GM12878 (cell line): ENCODE data around the gene PTPRC. TPM values are rescaled to one million over a fixed set of nuclear protein-coding genes. Genes with fewer than 3 reads are reported as not detected.
"Not testable (repeated sequence)": the region's sequence is repeated elsewhere in the genome, so short reads cannot be mapped to it uniquely, and the experiment has no call there.

Source experiments
- ATAC-seq: fragments of 200-7000 bp; cut with Tn5 transposase; 3 replicates; pipeline ENCODE4 v1.9.1; 2020; ENCODE audit warnings: mild to moderate bottlenecking, moderate library complexity
- BruUV-seq: library from RNA; stranded (reverse); fragments of 400-500 nt; replicated peaks from 2 replicates; lab custom pipeline; 2021; lab: Mats Ljungman, UMichigan
- CTCF ChIA-PET: fragments of 300-600 bp; sonication (Branson Sonifier 250); formaldehyde crosslinking; extraction: SDS; loops from one replicate; lab custom pipeline; 2021; ENCODE audit warnings: inconsistent platforms; lab: Yijun Ruan, JAX
- POLR2A ChIA-PET: fragments of 350-600 bp; formaldehyde crosslinking; extraction: SDS; loops from one replicate; lab custom pipeline; 2021; ENCODE audit warnings: inconsistent platforms; lab: Charles Lee
- RAD21 ChIA-PET: fragments of 300-600 bp; sonication (Branson Sonifier 250); formaldehyde crosslinking; loops from one replicate; lab custom pipeline; 2023; ENCODE audit warnings: antibody characterized with exemption; ENCODE audit not compliant: unreplicated experiment; lab: Charles Lee
- SMC1A ChIA-PET: fragments of 300-600 bp; sonication (Branson Sonifier 250); formaldehyde crosslinking; loops from one replicate; lab custom pipeline; 2023; ENCODE audit not compliant: unreplicated experiment, uncharacterized antibody; lab: Charles Lee
- DNase-seq: peaks from one replicate; pipeline ENCODE4 v3.0.0-alpha.2; 2011; ENCODE audit warnings: low read depth, low spot score
- FAIRE-seq: peaks from 3 replicates; lab custom pipeline; 2011; peaks lifted over from hg19 to GRCh38; lab: Jason Lieb, UNC
- H2AFZ ChIP-seq: 2 replicates; pipeline ENCODE4 v1.6.0; 2011; ENCODE audit warnings: low read depth, low read length, control low read depth; ENCODE audit not compliant: control insufficient read depth
- H3K27ac ChIP-seq: 2 replicates; pipeline ENCODE4 v1.5.1; 2011; ENCODE audit warnings: control low read depth; ENCODE audit not compliant: control insufficient read depth, insufficient read depth
- H3K27me3 ChIP-seq, 2 experiments: replicated peaks in 1 of 2; 2 replicates each; pipeline versions ENCODE4 v1.6.0 to v1.6.1; 2011; ENCODE audit warnings: low read length in 1 of 2; ENCODE audit not compliant: control insufficient read depth in 2 of 2, insufficient read depth in 2 of 2
- H3K36me3 ChIP-seq, 2 experiments: 2 replicates each; pipeline ENCODE4 v1.5.1; 2011; ENCODE audit warnings: low read length in 1 of 2; ENCODE audit not compliant: control insufficient read depth in 2 of 2, insufficient read depth in 2 of 2
- H3K4me1 ChIP-seq: 2 replicates; pipeline ENCODE4 v1.6.1; 2011; ENCODE audit warnings: mild to moderate bottlenecking, low read length, moderate library complexity, mixed read lengths; ENCODE audit not compliant: control insufficient read depth, insufficient read depth
- H3K4me2 ChIP-seq: 2 replicates; pipeline ENCODE4 v1.6.0; 2011; ENCODE audit warnings: control low read depth; ENCODE audit not compliant: control insufficient read depth, insufficient read depth
- H3K4me3 ChIP-seq: fragments of 200-600 bp; sonication (generic); 2 replicates; pipeline ENCODE4 v1.5.1; 2016
- H3K79me2 ChIP-seq: 2 replicates; pipeline ENCODE4 v1.6.0; 2011; ENCODE audit warnings: low read length; ENCODE audit not compliant: control insufficient read depth, insufficient read depth
- H3K9ac ChIP-seq: 2 replicates; pipeline ENCODE4 v1.8.0; 2011; ENCODE audit warnings: low read length, control low read depth, mixed read lengths; ENCODE audit not compliant: control insufficient read depth, insufficient read depth
- H3K9me3 ChIP-seq: replicated peaks from 3 replicates; pipeline ENCODE4 v1.5.1; 2011; ENCODE audit warnings: mild to moderate bottlenecking, low read length; ENCODE audit not compliant: control insufficient read depth, insufficient read depth
- H4K20me1 ChIP-seq: 2 replicates; pipeline ENCODE4 v1.6.0; 2011; ENCODE audit not compliant: control insufficient read depth, insufficient read depth
- GATAD2B ChIP-seq: fragments of 450-650 bp; conservative IDR thresholded peaks from 2 replicates; pipeline ENCODE4 v1.6.1; 2017; ENCODE audit warnings: low read depth, mild to moderate bottlenecking, moderate library complexity
- WGBS: methylation state at CpG from one replicate; pipeline ENCODE4 v1.1.6; 2016; ENCODE audit warnings: low lambda C conversion rate; ENCODE audit not compliant: insufficient replicate concordance, insufficient coverage; ENCODE audit errors: missing lambda C conversion rate; 5-methylcytosine and 5-hydroxymethylcytosine counted together
- in situ Hi-C: fragments of 300-500 bp; cut with MboI; formaldehyde crosslinking; loops from 9 replicates; pipeline ENCODE4 v1.14.3; 2018; ENCODE audit warnings: mixed read lengths
- intact Hi-C: fragments of 100-400 bp; cut with micrococcal nuclease; formaldehyde crosslinking; loops from one replicate; pipeline ENCODE4 v1.14.2; 2022; ENCODE audit not compliant: unreplicated experiment
- polyA plus RNA-seq, 11 experiments: library from polyadenylated mRNA; depleted of rRNA in 4 of 11; unstranded in 6 of 11; stranded (reverse) in 5 of 11; fragments of >200 nt; fragmentation: Nextera tagmentation in 4 of 11; fragmentation: Illumina TruSeq in 1 of 11; extraction: Ambion mirVana in 4 of 11; extraction: Trizol in 1 of 11; gene quantifications; 1 replicate in 1 of 11; 2 replicates in 10 of 11; pipeline versions ENCODE4 v1.2.1 to v1.2.3, GENCODE V29; 2011 to 2016; ENCODE audit warnings: inconsistent platforms in 2 of 11, missing spikeins in 2 of 11, low read depth in 1 of 11
- total RNA-seq, 4 experiments: library from RNA; depleted of rRNA in 3 of 4; stranded (reverse); fragments of >200 nt in 3 of 4; fragmentation: Illumina TruSeq in 1 of 4; extraction: Trizol in 1 of 4; gene quantifications; 2 replicates each; pipeline versions ENCODE4 v1.2.1 to v1.2.3, GENCODE V29; 2013 to 2021
- TF ChIP-seq, protein P1 (sequence below): IDR thresholded peaks from 2 replicates; pipeline ENCODE4 v1.6.1; 2012; ENCODE audit warnings: mild to moderate bottlenecking, low read depth, low read length

Gene PTPRC
- total and polyA plus RNA-seq, 10 of the 15 experiments (the other 5 are each of a cell fraction or from before 2014, with no cell fraction given): 72.9 to 221 (median 118) TPM

DNA sequence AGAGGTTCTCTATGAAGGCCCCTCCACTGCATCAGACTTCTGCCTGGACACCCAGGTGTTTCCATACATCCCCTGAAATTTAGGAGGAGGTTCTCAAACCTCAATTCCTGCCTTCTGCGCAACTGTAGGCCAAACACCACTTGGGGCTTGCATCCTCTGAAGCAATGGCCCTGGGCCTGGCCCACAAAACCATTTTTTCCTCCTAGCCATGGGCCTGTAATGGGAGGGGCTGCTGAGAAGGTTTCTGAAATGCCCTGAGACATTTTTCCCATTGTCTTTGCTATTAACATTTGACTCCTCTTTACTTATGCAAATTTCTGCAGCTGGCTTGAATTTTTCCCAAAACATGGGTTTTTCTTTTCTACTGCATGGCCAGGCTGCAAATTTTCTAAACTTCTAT is 37.9 kb upstream of the PTPRC start:
- H3K79me2 ChIP-seq: no peaks in the 10 kb centered on the region; the same call in 1 of the 2 replicates
- in situ Hi-C loops (no loop called here), intact Hi-C loops (no loop called here)
- peaks cover 11% of the 10 kb centered on the region for H3K9me3 ChIP-seq
- no peaks in the 10 kb centered on the region for H3K36me3 ChIP-seq
- no TSS peak for BruUV-seq
- ChIA-PET RAD21 (interaction anchor here (1.0 to 7.6 kb wide), 5 partner anchors 21 to 83 kb away, joined by 3 to 150 read pairs (median 44); partner anchors contain the start of gene PTPRC), SMC1A (interaction anchor here (0.6 to 7.8 kb wide), 10 partner anchors 8 to 949 kb away, joined by 3 to 90 read pairs (median 6); no protein-coding TSS in a partner anchor), POLR2A (interaction anchor here (1.4 to 4.9 kb wide), 3 partner anchors 20 to 81 kb away, joined by 4 to 38 read pairs (median 10); no protein-coding TSS in a partner anchor), CTCF (interaction anchor here (0.7 to 4.4 kb wide), 5 partner anchors 21 to 85 kb away, joined by 3 to 43 read pairs (median 3); no protein-coding TSS in a partner anchor)
- H2AFZ ChIP-seq: no peak overlapping the region
- no peak overlapping the region for H3K9ac ChIP-seq
- FAIRE-seq (no peak), DNase-seq (no peak), ATAC-seq (no peak)
- no peaks in the 10 kb centered on the region for H3K27me3 ChIP-seq
- H3K4me3 ChIP-seq: no peak overlapping the region
- no peak overlapping the region for H3K4me2 ChIP-seq
- TF ChIP-seq GATAD2B: no peak
- TF ChIP-seq, protein P1, sequence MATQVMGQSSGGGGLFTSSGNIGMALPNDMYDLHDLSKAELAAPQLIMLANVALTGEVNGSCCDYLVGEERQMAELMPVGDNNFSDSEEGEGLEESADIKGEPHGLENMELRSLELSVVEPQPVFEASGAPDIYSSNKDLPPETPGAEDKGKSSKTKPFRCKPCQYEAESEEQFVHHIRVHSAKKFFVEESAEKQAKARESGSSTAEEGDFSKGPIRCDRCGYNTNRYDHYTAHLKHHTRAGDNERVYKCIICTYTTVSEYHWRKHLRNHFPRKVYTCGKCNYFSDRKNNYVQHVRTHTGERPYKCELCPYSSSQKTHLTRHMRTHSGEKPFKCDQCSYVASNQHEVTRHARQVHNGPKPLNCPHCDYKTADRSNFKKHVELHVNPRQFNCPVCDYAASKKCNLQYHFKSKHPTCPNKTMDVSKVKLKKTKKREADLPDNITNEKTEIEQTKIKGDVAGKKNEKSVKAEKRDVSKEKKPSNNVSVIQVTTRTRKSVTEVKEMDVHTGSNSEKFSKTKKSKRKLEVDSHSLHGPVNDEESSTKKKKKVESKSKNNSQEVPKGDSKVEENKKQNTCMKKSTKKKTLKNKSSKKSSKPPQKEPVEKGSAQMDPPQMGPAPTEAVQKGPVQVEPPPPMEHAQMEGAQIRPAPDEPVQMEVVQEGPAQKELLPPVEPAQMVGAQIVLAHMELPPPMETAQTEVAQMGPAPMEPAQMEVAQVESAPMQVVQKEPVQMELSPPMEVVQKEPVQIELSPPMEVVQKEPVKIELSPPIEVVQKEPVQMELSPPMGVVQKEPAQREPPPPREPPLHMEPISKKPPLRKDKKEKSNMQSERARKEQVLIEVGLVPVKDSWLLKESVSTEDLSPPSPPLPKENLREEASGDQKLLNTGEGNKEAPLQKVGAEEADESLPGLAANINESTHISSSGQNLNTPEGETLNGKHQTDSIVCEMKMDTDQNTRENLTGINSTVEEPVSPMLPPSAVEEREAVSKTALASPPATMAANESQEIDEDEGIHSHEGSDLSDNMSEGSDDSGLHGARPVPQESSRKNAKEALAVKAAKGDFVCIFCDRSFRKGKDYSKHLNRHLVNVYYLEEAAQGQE: no peak
- WGBS: 100% methylated on average over 1 of the region's 1 CpG
- no peaks in the 10 kb centered on the region for H4K20me1 ChIP-seq
- peaks cover 27% of the 10 kb centered on the region for H3K4me1 ChIP-seq
- H3K27ac ChIP-seq: no peak overlapping the region

DNA sequence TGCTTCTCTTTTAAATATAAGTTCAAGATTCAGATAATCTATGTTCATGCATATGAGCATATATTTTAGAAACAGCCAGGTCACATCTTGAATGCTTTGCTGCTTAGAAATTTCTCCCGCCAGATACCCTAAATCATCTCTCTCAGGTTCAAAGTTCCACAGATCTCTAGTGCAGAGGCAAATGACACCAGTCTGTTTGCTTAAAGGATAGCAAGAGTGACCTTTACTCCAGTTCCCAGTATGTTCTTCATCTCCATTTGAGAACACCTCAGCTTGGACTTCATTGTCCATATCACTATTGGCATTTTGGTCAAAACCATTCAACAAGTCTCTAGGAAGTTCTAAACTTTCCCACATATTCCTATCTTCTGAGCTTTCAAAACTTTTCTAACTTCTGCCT is 37.5 kb upstream of the PTPRC start:
- H3K9ac ChIP-seq, H3K79me2 ChIP-seq, intact Hi-C loops, H2AFZ ChIP-seq, ATAC-seq, H3K4me2 ChIP-seq, BruUV-seq, H3K36me3 ChIP-seq, in situ Hi-C loops, H3K4me3 ChIP-seq, H3K27ac ChIP-seq, DNase-seq, FAIRE-seq, H3K27me3 ChIP-seq, H4K20me1 ChIP-seq: not testable (repeated sequence)
- Histone ChIP-seq H3K9me3 (peaks cover 11% of the 10 kb centered on the region), H3K4me1 (peaks cover 27% of the 10 kb centered on the region)
- ChIA-PET RAD21 (interaction anchor here (1.0 to 7.6 kb wide), 4 partner anchors 20 to 82 kb away, joined by 3 to 150 read pairs (median 52); partner anchors contain the start of gene PTPRC), SMC1A (interaction anchor here (0.6 to 7.8 kb wide), 9 partner anchors 7 to 949 kb away, joined by 3 to 90 read pairs (median 7); no protein-coding TSS in a partner anchor), CTCF (interaction anchor here (0.7 to 4.4 kb wide), 4 partner anchors 20 to 85 kb away, joined by 3 to 43 read pairs (median 4); no protein-coding TSS in a partner anchor), POLR2A (interaction anchor here (0.6 to 4.9 kb wide), 4 partner anchors 20 to 81 kb away, joined by 4 to 38 read pairs (median 4); no protein-coding TSS in a partner anchor)
- WGBS: 91% methylated on average over 1 of the region's 1 CpG
